GM19240 (cell line): Measurements from ENCODE around the gene SULT2A1.
"Not testable (repeated sequence)": the region's sequence is repeated elsewhere in the genome, so short reads cannot be mapped to it uniquely, and the experiment has no call there.

Experiments
- DNase-seq: peaks from one replicate; pipeline ENCODE4 v3.0.0; 2011; ENCODE audit warnings: low spot score; ENCODE audit not compliant: insufficient read length

Gene SULT2A1

DNA sequence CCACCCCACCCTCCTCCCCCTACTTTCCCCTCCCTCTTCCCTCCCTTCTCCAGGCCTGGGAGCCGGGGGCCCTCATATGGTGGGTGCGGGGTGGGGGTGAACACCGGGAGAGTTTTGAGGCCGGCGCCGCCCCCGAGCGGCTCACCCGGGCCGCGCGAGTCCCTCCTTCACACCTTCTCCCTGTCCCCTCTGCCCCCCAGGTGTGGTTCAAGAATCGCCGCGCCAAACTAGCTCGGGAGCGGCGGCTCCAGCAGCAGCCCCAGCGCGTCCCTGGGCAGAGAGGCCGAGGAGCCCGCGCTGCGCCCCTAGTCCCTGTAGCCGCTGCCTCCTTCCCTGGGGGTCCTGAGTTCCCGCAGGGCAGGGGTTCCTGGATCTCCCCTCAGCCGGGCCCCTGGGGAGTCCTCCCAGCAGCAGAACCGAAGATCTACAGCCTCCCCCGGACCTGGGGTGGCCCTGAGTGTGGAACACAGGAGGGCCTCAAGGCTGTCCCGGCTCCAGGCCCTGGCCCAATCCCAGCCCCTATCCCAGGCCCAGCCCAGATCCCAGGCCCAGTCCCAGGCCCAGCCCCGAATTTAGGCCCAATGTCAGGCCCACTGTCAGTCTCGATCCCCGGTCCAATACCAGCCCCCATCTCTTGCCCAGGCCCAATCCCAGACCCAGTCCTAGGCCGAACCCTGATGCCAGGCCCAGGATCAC is 25.4 kb downstream of the SULT2A1 start:
- no peak for DNase-seq

GRCh38 chr19:47859838-47860237 is 26.3 kb downstream of the SULT2A1 start:
- DNase-seq = not testable (repeated sequence)

- DNase-seq = not testable (repeated sequence)
These were observed 27.3 kb downstream of the SULT2A1 start, which contains the start of gene TPRX2 for GRCh38 chr19:47858646-47859285. Gene TPRX2 (plus strand): TSS chr19:47859235. CDS start chr19:47859247, 12 bp downstream.

GRCh38 chr19:47858231-47858630 is 27.9 kb downstream of the SULT2A1 start:
- not testable (repeated sequence) for DNase-seq

- DNase-seq = no peak
These were observed 31.7 kb downstream of the SULT2A1 start for GRCh38 chr19:47854459-47854858.

DNA sequence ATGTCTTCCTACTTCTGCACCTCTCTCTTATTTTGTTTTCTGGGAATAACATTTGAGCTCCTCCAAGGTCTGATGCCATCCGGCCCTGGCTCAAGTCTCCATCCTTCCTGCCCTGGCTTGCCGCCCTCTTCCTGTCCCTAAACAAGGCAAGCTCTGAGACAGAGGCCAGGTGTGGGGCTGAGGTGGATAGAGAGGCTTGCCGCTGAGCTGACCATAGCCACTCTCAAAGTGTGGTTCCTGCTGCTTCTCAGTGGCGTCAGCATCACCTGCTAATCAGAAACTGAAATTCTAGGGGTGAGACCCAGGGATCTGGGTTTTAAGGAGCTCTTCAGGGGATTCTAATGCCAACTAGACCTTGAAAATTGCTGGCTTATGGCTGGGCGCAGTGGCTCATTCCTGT is 33.1 kb downstream of the SULT2A1 start:
- no peak for DNase-seq

GRCh38 chr19:47848823-47849473 is 37.2 kb downstream of the SULT2A1 start:
- DNase-seq = no peak

DNA sequence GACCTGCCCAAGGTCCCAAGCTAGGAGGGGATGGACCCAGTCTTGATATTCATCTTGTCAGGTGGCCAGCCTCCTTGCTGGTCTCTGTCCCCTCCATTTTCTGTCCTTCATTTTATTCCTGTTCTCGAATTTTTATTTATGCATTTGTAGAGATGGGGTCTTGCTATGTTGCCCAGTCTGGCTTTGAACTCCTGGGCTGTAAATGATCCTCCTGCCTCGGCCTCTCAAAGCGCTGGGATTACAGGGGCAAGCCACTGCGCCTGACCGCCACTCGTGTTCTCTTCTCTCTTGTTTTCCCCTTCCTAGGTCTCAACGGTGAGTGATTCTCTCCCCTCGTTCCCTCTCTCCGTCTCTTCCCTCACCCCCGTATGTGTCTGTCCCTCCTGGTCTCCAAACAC is 37.7 kb downstream of the SULT2A1 start:
- DNase-seq = no peak

GRCh38 chr19:47842941-47843340 is 43.2 kb downstream of the SULT2A1 start:
- DNase-seq = no peak

DNA sequence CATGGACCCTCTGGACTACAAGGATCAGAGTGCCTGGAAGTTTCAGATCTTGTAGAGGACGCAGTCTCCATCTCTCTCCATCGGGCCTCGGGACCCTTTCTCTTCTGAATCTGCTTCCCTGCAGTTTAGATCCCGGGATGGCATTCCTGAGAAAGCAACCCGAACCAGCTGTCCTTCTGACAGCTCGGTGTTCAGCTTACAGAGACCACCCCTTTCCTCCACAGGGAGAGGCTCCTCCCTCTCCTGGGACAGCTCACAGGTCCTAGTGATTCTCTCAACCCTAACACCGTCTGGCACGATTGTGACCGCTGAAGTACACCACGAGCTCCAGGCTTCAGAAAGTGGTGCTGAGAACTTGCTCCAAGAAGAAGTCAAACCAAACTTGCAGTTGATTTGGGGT is 46.2 kb downstream of the SULT2A1 start:
- no peak for DNase-seq

DNA sequence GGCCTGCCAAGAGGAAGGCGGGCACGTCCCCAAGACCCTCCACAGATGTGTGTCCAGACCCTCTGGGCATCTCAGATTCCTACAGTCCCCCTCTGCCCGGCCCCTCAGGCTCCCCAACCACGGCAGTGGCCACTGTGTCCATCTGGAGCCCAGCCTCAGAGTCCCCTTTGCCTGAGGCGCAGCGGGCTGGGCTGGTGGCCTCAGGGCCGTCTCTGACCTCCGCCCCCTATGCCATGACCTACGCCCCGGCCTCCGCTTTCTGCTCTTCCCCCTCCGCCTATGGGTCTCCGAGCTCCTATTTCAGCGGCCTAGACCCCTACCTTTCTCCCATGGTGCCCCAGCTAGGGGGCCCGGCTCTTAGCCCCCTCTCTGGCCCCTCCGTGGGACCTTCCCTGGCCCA is 46.7 kb downstream of the SULT2A1 start:
- DNase-seq = no peak

DNA sequence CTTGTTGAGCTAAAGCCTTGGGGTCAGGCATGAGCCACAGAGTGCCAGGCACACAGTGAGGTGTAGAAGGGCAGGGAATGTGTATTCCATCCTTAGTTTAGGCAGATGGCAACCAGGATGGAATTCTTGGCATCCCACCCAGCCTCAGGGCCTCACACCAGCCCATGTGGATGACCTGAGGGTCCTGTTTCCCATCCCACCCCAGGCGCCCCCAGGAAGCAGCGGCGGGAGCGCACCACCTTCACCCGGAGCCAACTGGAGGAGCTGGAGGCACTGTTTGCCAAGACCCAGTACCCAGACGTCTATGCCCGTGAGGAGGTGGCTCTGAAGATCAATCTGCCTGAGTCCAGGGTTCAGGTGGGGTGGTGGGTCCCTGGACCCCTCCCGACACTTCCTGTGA is 50.1 kb downstream of the SULT2A1 start:
- no peak for DNase-seq

GRCh38 chr19:47832723-47833122 is 53.4 kb downstream of the SULT2A1 start:
- DNase-seq = no peak

DNA sequence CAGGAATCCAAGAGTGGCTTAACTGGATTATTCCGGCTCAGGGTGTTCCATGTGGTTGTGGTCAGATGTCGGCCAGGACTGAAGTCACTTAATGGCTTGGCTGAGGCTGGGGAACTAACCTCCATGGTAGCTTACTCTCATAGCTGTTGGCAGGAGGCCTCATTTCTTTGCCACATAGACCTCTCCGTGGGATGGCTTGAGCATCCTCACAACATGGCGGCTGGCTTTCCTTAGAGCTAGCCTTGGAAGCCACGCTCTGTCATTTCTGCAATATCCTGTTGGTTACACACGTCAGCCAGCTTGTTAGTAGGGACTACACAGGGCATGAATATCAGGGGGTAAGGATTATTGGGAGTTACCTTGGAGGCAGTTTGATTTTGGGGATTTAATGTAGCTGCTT is 59.3 kb downstream of the SULT2A1 start:
- no peak for DNase-seq

GRCh38 chr19:47824396-47824795 is 61.7 kb downstream of the SULT2A1 start:
- DNase-seq = no peak

- DNase-seq = no peak
These were observed 64.6 kb downstream of the SULT2A1 start, which contains the start of gene CRX for GRCh38 chr19:47821460-47822020. Gene CRX (plus strand): TSS chr19:47821937. CDS start chr19:47834444, 12,507 bp downstream.
